OCI-LY1 (cell line): ENCODE data around the gene NUTM1.
"Not testable (repeated sequence)": the region's sequence is repeated elsewhere in the genome, so short reads cannot be mapped to it uniquely, and the experiment has no call there.

Source experiments
- H2AFZ ChIP-seq: fragments of 200-600 bp; sonication (generic), shearing (Covaris generic); 2 replicates; pipeline ENCODE4 v1.6.0; 2014; ENCODE audit warnings: antibody characterized with exemption, mild to moderate bottlenecking, low read length
- H3F3A ChIP-seq: fragments of 200-600 bp; sonication (generic), shearing (Covaris generic); 2 replicates; pipeline ENCODE4 v1.6.0; 2014; ENCODE audit warnings: mild to moderate bottlenecking, antibody characterized with exemption, low read length, moderate library complexity; ENCODE audit not compliant: insufficient read depth
- H3K27ac ChIP-seq: fragments of 200-600 bp; sonication (generic); 2 replicates; pipeline ENCODE4 v1.5.1; 2014; ENCODE audit warnings: low read length, mixed run types, mild to moderate bottlenecking, low read depth; ENCODE audit not compliant: poor library complexity, severe bottlenecking
- H3K27me3 ChIP-seq: fragments of 200-600 bp; sonication (generic); 2 replicates; pipeline ENCODE4 v1.6.0; 2014; ENCODE audit warnings: antibody characterized with exemption, mild to moderate bottlenecking, low read length, moderate library complexity; ENCODE audit not compliant: insufficient read depth
- H3K36me3 ChIP-seq: fragments of 200-600 bp; sonication (generic); 2 replicates; pipeline ENCODE4 v1.6.1; 2014; ENCODE audit warnings: mild to moderate bottlenecking, antibody characterized with exemption, low read length, moderate library complexity, mixed read lengths; ENCODE audit not compliant: insufficient read depth
- H3K4me1 ChIP-seq: fragments of 200-600 bp; sonication (generic); 2 replicates; pipeline ENCODE4 v1.5.1; 2014; ENCODE audit warnings: mild to moderate bottlenecking, low read length, moderate library complexity; ENCODE audit not compliant: insufficient read depth, severe bottlenecking
- H3K4me2 ChIP-seq: fragments of 200-600 bp; sonication (generic), shearing (Covaris generic); 2 replicates; pipeline ENCODE4 v1.6.1; 2014; ENCODE audit warnings: low read length
- H3K4me3 ChIP-seq: fragments of 200-600 bp; sonication (generic); 2 replicates; pipeline ENCODE4 v1.5.1; 2014; ENCODE audit warnings: low read length, low read depth, mild to moderate bottlenecking, mixed read lengths; ENCODE audit not compliant: poor library complexity, severe bottlenecking
- H3K79me2 ChIP-seq: fragments of 200-600 bp; shearing (Covaris generic); 2 replicates; pipeline ENCODE4 v1.6.1; 2016; ENCODE audit warnings: mixed run types, low read length, mixed read lengths; ENCODE audit not compliant: insufficient read depth
- H3K9ac ChIP-seq: fragments of 200-600 bp; sonication (generic), shearing (Covaris generic); 2 replicates; pipeline ENCODE4 v1.6.1; 2014; ENCODE audit warnings: mild to moderate bottlenecking, low read length, mixed read lengths
- H3K9me2 ChIP-seq: fragments of 200-600 bp; sonication (generic), shearing (Covaris generic); 2 replicates; pipeline ENCODE4 v1.6.1; 2014; ENCODE audit warnings: low read depth, mild to moderate bottlenecking, low read length, mixed read lengths
- H3K9me3 ChIP-seq: fragments of 200-600 bp; shearing (Covaris generic); 2 replicates; pipeline ENCODE4 v1.6.1; 2014; ENCODE audit warnings: low read length, mixed read lengths
- H4K20me1 ChIP-seq: fragments of 200-600 bp; sonication (generic), shearing (Covaris generic); 2 replicates; pipeline ENCODE4 v1.6.0; 2016; ENCODE audit warnings: mild to moderate bottlenecking, low read length; ENCODE audit not compliant: insufficient read depth

NUTM1 gene

DNA sequence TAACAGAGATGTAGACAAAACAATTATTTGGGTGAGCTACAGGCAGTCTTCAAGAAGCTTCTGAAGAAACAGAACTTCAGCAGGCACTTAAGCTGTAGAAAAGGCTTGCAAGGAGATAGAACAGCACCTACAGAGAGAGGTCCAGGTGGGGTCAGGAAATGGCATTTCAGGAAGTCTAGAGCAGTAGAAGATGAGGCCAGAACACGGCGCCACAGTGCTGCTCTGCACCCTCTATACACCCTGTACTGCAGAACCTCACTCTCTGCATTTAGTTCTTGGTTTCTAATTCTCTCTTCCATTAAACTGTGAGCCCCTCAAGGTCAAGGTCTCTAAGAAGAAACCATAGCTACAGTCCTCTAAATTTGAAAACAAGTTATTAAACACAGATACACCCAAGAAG lies 49.9 kb downstream of the NUTM1 start:
- H3K79me2 ChIP-seq, H3K9me2 ChIP-seq, H3K9me3 ChIP-seq, H3K4me2 ChIP-seq, H4K20me1 ChIP-seq, H3K27ac ChIP-seq, H3K4me1 ChIP-seq, H3K36me3 ChIP-seq, H3K4me3 ChIP-seq, H2AFZ ChIP-seq, H3F3A ChIP-seq, H3K27me3 ChIP-seq, H3K9ac ChIP-seq: not testable (repeated sequence)

DNA sequence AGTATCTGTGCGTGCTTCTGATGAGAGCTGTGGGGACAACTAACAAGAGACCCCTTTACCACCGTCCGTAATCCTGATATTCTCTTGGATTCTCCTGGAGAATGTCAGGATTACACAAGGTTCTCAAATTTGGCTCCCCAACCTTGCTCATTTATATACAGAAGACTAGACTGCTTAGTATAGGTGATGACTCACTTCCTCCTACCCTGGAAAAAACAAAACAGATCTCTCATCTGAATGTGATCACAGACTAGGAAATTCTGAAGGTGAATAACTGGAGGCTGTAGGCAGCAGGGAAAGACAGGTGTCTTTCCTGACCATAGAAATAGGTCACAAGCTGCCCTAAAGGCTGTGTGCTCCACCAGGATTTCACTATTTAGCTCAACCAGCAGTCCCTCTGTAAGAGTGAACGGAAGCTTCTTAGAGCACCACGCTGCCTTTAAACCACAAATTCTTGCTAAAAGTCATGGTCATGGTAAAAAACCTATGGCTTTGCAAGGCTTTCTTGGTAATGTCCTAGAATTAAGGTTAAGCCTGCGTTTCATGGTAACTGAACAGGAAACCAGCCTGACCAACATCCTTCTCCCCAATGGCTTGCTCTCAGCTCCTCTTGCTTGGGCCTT lies 54.6 kb downstream of the NUTM1 start:
- H3F3A ChIP-seq, H2AFZ ChIP-seq, H4K20me1 ChIP-seq, H3K4me3 ChIP-seq, H3K4me2 ChIP-seq, H3K9ac ChIP-seq, H3K27ac ChIP-seq, H3K79me2 ChIP-seq, H3K27me3 ChIP-seq, H3K4me1 ChIP-seq, H3K9me3 ChIP-seq, H3K36me3 ChIP-seq, H3K9me2 ChIP-seq: not testable (repeated sequence)

DNA sequence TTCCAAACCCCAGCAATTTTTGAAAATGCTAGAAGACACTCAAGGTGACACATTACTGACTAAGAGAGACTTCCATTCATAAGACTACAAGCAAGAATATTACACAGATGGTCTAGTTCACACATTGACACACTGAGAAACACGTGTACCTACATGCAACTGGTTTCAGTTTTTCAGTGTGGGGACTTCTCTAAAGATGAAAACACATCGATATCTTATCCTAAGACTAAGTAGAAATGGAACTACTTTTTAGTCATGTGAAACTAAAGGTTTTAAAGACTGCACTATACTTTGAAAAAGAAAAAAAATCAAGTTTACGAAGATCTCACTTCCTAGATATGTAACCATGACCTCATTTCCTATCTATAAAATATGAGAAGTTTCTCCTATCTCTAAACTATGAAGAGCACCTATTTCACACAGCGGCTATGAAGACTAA lies 60.1 kb downstream of the NUTM1 start:
- H3K4me2 ChIP-seq, H3F3A ChIP-seq, H3K9me2 ChIP-seq, H3K9ac ChIP-seq, H4K20me1 ChIP-seq, H3K27me3 ChIP-seq, H3K9me3 ChIP-seq, H3K36me3 ChIP-seq, H3K27ac ChIP-seq, H3K4me1 ChIP-seq, H3K79me2 ChIP-seq, H3K4me3 ChIP-seq, H2AFZ ChIP-seq: not testable (repeated sequence)

- H3K4me2 ChIP-seq, H4K20me1 ChIP-seq, H2AFZ ChIP-seq, H3K9me3 ChIP-seq, H3K9me2 ChIP-seq, H3K4me3 ChIP-seq, H3K27me3 ChIP-seq, H3F3A ChIP-seq, H3K27ac ChIP-seq, H3K36me3 ChIP-seq, H3K79me2 ChIP-seq, H3K9ac ChIP-seq, H3K4me1 ChIP-seq: not testable (repeated sequence)
Observed at GRCh38 chr15:34403899-34404298, 60.8 kb downstream of the NUTM1 start.
